HG02623 (cell line): ENCODE data around the gene MEI4.
"Not testable (repeated sequence)": the region's sequence is repeated elsewhere in the genome, so short reads cannot be mapped to it uniquely, and the experiment has no call there.

Experiments used
- ATAC-seq: cut with Tn5 transposase; IDR thresholded peaks from one replicate; pipeline ENCODE4 v1.9.1; 2021; ENCODE audit warnings: moderate library complexity; ENCODE audit not compliant: unreplicated experiment

MEI4 gene

DNA sequence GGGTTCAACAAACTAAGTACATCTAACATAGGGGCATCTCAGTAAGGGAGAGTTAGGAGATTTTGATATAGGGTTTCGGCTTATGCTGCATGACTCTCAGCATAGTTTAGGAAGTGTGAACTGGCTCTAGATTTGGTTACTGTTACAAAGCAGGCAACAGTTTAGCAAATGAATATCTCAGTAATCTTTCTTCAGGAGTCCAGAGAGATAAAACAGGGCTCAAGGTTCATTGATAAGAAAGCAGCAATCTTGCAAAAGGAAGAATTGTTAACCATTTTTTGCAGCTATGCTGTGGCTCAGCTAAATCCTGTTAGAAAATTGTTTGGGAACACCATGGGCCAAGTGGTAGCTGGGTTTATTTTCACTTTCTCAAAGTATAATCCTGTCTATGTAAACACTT, 161.3 kb downstream of the MEI4 start:
- no peak for ATAC-seq

DNA sequence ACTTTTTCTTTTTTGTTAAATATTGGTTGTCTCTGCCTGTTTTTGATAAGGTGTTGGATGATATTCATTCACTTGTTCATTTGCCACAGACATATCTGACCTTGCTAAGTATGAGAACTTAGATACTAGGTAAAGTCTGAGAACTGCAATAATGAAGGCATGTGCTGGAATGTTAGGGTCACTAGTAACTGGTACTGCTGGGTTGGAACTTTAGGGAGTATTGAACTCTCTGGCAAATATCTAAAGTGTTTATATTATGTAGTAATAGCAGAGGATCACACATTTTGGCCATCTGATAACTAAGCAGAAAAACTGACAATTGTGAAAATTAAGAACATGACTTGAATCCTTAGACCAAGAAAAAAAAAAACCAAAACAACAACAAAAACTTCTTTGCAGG, 162.7 kb downstream of the MEI4 start:
- no peak for ATAC-seq

DNA sequence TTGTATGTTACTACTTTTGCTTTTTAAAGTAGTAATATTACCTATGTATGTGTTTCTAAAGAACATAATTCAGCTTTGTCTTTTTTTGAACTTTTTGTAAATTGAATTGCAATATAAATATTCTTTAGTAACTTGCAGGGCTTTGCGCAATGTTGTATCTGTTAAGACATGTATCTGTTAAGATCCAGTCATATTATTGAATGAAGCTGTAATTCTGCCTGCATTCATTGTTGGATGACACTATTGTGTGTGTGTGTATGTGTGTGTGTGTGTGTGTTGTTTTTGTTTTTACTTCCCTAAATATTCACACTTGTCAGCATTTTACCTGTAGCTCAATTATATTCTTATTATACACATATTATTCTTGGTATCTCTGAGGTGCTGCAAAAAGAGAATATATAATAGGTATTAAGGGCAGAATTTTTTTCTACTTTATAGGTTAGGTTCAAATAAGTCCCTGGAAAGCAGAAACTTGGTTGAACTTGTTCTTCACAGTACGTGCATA, 164.0 kb downstream of the MEI4 start:
- no peak for ATAC-seq

DNA sequence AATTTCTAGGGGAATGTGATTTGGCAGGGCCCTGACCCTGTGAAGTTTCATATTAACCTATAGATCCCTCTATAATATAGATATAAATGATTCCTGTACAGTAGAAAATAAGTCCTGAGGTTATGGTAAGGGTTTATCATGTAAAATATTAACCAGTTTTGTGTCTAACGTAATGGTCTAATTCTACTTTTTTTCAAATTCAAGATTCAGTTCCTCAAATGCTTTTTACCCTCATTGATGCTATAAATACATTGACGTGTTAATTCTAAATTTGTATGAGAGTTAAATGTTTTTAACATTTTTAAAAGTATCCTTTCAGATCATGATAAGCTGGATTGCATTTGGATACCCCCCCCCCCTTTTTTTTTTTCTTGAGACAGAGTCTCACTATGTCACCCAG, 169.4 kb downstream of the MEI4 start:
- no peak for ATAC-seq

DNA sequence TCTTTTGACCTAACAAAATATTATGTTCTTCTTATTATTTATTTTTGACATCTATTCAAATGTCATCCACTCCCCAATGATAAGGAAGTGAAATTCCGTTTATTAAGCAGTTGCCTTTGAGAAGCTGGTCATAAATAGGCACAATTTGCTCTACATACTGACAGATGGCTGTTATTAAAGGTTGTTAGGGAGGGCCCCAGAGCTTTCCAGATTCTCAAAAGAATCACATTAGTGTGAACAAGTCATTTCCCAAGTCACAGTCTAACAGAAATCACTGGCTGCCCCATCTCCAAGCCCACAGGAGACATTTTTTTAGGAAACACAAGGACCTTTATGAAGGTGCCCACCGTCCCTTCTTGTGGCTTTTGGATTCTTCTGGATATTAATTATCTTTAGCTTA, 172.4 kb downstream of the MEI4 start:
- ATAC-seq = no peak

DNA sequence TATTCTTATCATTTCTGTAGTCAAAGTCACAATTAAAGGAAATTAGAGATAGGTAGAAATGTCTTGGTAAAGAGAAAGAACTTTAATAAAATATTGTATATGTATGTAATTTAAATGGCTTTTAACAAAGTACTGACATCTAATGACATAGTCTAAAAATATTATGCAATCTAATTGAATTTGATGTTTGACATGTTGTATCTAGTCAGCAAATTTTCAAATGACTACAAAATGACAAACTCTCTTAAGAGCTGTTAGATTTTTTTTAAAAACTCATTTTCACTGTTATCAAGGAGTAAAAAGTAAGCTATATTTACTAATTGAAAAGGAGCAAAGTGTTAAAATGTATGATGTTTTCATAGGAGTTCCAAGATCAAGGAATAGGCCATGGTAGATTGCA, 176.9 kb downstream of the MEI4 start:
- no peak for ATAC-seq

DNA sequence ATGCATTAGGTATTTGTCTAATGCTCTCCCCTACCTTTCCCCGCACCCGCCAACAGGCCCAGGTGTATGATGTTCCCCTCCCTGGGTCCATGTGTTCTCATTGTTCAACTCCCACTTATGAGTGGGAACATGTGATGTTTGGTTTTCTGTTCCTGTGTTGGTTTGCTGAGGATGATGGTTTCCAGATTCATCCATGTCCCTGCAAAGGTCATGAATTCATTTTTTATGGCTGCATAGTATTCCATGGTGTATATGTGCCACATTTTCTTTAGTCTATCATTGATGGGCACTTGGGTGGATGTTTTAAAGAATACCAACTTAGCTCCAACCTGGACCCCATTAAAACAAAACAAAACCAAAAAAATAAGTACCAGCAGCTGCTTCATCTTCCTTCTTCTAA, 180.9 kb downstream of the MEI4 start:
- not testable (repeated sequence) for ATAC-seq

DNA sequence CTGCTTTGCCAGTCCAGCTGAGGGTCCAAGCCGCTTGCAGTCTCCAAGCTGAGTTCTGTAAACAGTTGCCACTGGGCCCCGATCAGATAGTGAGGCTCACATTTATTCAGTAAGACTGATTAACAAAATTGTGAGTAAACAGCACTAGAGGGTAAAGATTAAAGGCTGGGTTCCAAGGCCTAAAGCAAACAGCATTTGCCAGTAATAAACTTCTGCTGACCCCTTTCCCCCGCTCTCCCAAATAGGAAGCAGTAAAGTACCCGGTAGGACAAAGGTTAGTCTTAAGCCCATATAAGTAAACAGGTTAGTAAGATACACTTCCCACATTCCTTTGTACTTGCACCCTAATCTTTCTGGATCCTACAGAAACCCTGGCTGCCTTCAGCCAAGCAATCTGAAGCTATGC, 181.8 kb downstream of the MEI4 start:
- no peak for ATAC-seq

DNA sequence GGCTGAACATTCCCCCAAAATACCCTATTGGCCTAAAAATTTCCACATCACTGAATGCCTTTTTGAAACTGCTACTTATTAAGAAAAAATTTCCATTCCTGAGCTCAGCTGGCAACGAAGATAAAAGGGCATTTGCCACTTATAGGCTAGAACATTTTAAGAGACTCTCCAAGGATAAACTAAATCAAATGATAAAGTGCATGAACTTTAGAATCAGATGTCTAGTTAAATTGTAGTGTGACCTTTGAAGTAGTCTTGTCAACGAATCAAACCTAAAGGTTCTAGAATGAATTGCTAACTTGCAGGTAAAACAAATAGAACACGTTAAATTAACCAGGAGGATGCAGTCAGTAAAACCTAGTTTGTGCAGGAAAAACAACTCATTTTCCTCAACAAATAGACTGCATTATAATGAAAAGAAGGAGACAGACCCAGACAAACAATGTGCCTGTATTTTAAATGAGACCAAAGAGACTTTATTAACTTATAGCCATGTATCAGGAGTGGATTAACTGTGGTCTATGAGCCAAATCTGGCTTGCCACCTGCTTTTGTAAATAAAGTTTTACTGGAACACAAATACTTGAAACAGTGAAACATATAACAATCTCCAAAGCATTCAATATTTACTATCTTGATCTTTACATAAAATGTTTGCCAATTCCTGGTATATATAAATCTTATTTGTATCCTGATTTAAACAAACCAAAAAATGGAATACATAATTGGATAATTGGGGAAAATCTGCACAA, 184.4 kb downstream of the MEI4 start:
- ATAC-seq = no peak

DNA sequence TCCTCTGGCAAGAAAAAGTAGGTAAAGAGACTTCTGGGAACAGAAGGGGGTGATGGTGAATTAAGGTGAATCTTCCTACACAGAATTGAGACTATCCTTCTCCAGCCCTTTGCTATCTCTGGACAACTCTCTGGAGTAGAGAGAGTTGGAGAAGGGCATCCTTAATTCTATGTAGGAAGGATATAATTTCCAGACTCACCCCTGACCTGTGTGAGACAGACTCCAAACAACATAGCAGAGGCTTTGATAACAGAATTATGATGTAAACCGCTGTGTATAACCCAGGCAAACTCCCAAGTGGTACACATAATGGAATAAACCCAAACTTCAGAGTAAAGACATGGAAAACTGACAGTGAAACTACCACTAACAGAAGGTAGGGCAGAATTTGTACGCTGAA, 186.5 kb downstream of the MEI4 start:
- no peak for ATAC-seq

DNA sequence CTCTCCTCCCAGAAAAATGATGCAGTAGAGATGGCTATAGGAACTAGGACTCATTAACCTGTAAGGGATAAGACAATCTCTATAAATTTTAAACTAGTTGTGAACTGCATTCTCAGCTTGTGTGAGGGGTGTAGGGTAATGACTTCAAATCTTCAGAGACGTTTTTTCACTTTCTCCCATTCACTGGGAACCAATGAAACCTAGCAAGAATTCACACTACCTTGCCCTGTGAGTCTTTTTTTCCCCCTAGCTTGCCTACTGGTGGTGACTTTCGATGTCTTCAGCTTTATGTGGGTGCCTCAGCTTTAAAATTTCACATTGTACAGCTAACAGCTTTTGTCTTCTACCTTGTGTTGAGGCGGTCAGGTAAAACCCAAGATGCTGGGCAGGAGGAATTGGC, 192.0 kb downstream of the MEI4 start:
- no peak for ATAC-seq

DNA sequence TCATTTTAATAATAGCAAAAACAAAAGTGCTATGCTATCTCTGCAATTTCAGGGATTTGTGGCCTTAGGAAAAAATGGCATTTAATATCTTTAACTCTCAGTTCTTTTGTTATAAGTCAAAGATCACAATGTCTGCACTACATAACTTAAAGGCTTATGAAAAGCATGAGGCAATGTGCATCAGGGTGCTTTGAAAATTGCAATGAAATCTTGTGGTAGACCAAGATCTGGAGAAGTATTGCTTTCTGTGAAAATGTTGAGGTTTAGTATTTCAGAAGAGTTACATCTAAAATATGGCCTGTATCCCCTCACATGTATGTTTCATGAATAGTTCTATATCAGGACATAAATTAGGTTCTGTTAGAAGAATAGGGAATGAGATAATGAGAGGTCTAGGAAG, 200.6 kb downstream of the MEI4 start:
- ATAC-seq = no peak

DNA sequence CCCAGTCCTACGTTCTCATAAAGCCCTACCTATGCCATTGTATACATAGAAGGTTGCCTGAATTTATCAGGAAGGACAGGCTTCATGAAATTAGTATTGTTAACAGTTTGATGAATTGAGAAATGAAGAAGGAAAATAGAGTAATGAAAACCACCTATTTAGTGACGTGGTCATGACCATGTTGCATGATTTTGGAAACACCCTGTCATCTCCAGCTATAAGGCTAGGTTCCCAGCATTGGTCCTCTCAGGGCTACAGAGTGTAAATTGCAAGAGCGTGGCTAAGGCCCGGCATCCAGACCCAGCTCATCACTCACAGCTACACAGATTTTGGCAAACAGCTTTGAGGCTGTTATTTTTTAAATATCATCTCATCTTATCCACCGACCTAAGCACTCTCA, 203.6 kb downstream of the MEI4 start:
- no peak for ATAC-seq

DNA sequence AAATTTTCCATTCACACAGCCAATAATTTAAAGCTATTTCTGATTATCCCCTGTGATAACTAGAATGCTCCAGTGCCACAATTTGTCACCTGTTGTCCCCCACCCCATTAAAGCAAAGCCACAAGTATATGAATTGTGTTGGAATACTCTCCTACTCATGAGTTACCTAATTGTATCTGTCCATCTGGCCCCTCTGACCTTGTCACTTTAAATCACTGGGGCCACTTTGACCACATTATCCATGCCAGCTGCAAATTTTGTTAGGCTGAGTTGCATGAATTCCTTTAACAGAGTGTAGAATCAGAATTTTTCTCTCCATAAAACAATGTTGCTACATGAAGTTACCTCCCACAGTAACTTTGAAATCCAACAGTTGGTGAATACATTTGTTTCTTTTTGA, 204.6 kb downstream of the MEI4 start:
- ATAC-seq = no peak

DNA sequence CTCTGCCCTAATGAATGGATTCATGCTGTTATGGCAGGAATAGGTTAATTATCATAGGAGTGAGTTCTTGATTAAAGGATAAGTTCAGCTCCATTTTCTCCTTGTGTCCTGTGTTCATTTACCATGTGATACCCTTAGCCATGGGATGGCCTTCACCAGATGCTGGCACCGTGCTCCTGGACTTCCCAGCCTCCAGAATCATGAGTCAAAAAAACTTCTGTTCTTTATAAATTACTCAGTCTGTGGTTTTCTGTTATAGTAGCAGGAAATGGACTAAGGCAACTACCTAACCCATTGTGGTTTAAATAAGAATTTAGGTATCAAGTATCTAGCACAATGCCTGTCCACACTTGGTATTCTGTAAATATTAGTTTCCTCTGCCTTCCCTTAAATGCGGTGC, 223.5 kb downstream of the MEI4 start:
- ATAC-seq = no peak

DNA sequence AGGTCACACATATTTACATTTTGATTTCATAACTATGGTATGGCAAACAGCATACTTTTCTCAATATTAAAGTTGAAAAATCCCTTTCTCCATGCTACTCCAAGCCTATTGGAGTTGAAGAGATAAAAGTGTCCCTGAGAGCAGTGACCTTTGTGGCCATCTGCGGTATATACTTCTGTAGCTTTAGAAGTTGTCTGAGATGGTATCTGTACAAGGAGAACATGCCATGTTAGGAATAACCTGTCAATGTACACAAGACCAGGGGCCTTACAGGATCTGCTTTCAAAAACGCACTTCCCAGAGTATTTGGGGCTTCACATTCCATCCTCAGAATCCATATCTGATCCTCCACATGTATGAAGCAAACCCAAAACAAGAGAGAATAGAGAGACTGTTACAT, 226.7 kb downstream of the MEI4 start:
- no peak for ATAC-seq

DNA sequence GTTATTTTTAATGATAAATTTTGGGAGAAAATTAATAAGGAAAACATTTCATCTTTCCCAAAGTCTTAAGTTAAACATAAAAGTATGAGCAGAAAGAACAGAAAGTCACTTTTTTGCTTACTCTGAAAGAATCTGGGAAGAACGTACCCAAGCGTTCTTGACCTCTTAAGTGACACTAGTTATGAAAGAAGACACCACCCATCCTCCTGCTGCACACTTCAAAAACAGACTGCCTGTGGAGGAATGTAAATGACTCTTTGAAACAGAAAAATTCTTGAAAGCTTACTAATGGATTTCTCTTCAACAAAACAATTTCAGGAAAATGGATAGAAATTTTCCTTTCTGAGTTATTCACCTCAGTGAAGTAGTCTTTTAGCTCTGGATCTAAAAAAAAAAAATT, 227.7 kb downstream of the MEI4 start:
- ATAC-seq = no peak

DNA sequence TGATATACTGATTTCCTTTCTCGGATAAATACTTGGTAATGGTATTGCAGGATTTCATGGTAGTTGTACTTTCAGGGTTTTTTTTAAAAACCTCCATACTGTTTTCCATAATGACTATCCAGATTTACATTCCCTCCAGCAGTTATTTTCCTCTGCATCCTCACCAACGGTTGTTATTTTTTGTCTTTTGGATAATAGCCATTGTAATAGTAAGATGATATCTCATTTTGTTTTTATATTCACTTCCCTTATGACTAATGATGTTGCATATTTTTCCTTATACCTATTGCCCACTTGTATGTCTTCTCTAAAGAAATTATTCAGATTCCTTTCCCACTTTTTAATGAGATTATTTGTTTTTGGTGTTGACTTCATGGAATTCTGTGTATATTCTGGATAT, 231.0 kb downstream of the MEI4 start:
- no peak for ATAC-seq

DNA sequence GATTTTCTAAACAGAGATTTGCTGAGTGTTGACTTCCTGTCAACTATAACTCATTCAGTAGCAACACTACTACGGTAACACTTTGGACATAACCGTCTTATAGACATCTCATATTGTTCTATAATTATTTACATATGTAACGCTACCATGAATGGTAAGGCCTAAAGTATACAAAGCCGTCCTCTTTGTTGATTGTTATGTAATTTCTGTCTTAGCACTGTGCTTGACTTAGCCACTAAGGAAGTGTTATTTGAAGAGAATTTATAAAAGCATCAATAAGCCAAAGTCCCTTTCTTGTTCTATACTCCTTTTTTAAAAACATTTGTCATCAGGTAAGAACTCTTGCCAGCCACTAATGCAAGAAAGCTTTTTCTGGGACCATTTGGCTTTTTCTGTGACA, 240.6 kb downstream of the MEI4 start:
- ATAC-seq = no peak

DNA sequence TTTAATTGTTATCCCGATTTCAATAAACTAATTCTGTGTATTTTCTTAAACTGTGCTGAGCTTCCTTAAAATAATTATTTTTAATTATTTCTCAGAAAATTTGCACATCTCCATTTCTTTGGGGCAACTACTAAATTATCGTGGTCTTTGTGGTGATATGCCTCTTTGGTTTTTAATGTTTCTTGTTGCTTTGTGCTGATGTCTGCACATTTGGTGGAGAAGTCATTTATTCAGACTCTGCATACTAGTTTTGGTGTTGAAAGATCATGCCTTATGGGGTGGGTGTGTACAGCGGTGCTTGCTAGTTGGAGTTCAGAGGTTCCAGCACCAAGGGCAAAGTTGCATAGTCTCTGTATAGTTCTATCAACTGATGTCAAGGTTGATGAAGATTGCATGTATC, 253.2 kb downstream of the MEI4 start:
- ATAC-seq = no peak

DNA sequence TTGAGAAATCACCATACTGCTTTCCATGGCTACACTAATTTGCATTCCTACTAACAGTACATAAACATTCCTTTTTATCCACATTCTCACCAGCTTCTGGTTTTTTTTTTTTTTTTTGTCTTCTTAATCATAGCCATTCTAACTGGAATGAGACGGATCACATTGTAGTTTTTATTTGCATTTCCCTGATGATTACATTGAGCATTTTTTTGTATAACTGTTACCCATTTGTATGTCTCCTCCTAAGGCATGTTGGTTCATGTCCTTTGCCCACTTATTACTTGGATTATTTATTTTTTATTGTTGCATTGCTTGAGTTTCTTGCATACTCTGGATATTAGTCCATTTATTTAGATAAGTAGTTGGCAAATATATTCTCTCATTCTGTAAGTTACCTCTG, 258.0 kb downstream of the MEI4 start:
- ATAC-seq = no peak

DNA sequence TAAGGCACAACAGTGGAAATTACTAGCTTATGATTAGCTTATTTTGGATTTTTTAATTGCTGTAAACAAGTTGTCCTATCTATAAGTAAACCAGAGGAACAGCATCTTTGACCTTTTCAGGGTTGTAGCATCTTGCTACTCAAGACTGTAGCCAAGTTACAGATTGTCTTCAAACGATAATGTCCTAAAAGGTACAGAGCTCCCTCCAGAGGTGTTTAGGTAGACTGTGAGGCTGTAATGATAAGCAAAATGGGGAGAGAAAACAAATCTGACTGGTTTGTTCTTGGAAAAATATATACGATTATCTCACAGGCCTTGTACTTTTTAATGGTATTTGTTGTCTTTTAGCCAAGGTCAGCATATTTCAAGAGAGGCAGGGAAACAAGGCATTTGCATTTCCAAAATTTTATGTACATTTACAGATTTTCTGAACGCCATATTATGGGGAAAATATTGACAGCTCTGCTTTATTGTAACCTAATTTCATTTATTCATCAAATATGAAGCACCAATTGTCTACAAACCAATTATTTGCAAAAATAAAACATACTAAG, 273.4 kb downstream of the MEI4 start:
- no peak for ATAC-seq

DNA sequence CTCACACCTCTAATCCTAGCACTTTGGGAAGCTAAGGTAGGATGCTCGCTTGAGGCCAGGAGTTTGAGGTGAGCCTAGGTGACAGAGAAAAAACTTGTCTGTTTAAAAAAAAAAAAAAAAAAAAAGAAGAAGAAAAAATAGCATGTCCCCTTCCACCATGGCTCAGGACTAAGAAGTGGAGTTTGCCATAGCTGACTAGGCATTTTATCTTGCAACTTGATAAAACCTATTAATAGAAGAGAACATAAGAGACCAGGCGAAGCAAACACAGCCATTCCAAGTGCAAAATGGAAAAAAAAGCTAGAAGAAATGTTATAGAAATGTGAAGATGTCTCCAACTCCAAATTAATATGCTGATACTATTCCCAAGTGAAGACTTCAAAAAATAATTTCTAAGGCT, 277.5 kb downstream of the MEI4 start:
- ATAC-seq = no peak
